Ishikawa (cell line): ENCODE results near the gene LRGUK.

Source experiments
- CEBPB ChIP-seq: IDR thresholded peaks from 2 replicates; pipeline ENCODE4 v1.6.1; 2012
- CREB1 ChIP-seq: IDR thresholded peaks from 2 replicates; pipeline ENCODE4 v1.6.1; 2012; ENCODE audit warnings: low read depth
- EGR1 ChIP-seq: IDR thresholded peaks from 2 replicates; pipeline ENCODE4 v1.6.1; 2012
- EP300 ChIP-seq: IDR thresholded peaks from 2 replicates; pipeline ENCODE4 v1.6.1; 2012; ENCODE audit warnings: borderline replicate concordance
- FOXM1 ChIP-seq: IDR thresholded peaks from 2 replicates; pipeline ENCODE4 v1.6.1; 2012; ENCODE audit warnings: low read depth, borderline replicate concordance
- MAX ChIP-seq: IDR thresholded peaks from 2 replicates; pipeline ENCODE4 v1.6.1; 2012
- NFIC ChIP-seq: IDR thresholded peaks from 2 replicates; pipeline ENCODE4 v1.6.1; 2012
- RAD21 ChIP-seq: IDR thresholded peaks from 2 replicates; pipeline ENCODE4 v1.6.1; 2012; ENCODE audit warnings: low read depth
- REST ChIP-seq: IDR thresholded peaks from 2 replicates; pipeline ENCODE4 v1.6.1; 2012; ENCODE audit warnings: low read depth, mild to moderate bottlenecking
- TAF1 ChIP-seq: IDR thresholded peaks from 2 replicates; pipeline ENCODE4 v1.6.1; 2012; ENCODE audit warnings: low read depth, mild to moderate bottlenecking
- TCF12 ChIP-seq: IDR thresholded peaks from 2 replicates; pipeline ENCODE4 v1.6.1; 2012; ENCODE audit warnings: low read depth
- TEAD4 ChIP-seq: IDR thresholded peaks from 2 replicates; pipeline ENCODE4 v1.6.1; 2012
- YY1 ChIP-seq: IDR thresholded peaks from 2 replicates; pipeline ENCODE4 v1.6.1; 2012; ENCODE audit warnings: low read depth
- ZBTB7A ChIP-seq: IDR thresholded peaks from 2 replicates; pipeline ENCODE4 v1.6.1; 2012; ENCODE audit warnings: low read depth

- no peak for TF ChIP-seq CEBPB
- TF ChIP-seq RAD21 = no peak
- TF ChIP-seq MAX = no peak
- TF ChIP-seq ZBTB7A = no peak
- no peak for TF ChIP-seq YY1
- TF ChIP-seq FOXM1 = no peak
- no peak for TF ChIP-seq EP300
- TF ChIP-seq EGR1 = no peak
- TF ChIP-seq TAF1 = no peak
- TF ChIP-seq TEAD4 = no peak
- no peak for TF ChIP-seq NFIC
- no peak for TF ChIP-seq REST
- no peak for TF ChIP-seq TCF12
- TF ChIP-seq CREB1 = no peak
These were observed 14.7 kb downstream of the LRGUK start for GRCh38 chr7:134141868-134142264.
